Left ventricle myocardium superior (tissue), 1 donor: ENCODE results near the gene TNRC6C. TPM values are rescaled to one million over a fixed set of nuclear protein-coding genes. Genes with fewer than 3 reads are reported as not detected.

Experiments
- ATAC-seq: fragments of 200-7000 bp; cut with Tn5 transposase; one replicate; pipeline ENCODE4 v1.9.1; 2020; ENCODE audit warnings: mild to moderate bottlenecking, moderate library complexity
- DNase-seq: peaks from one replicate; pipeline ENCODE4 v3.0.0-alpha.2; 2020
- intact Hi-C: fragments of 100-400 bp; cut with micrococcal nuclease; formaldehyde crosslinking; loops from one replicate; pipeline ENCODE4 v1.11.0; 2022
- long read RNA-seq: library from polyadenylated mRNA; unstranded; transcript quantifications from one replicate; pipeline ENCODE4 v2.0.0, GENCODE V29; 2021
- total RNA-seq: library from RNA; stranded (reverse); fragmentation: NEBNext Ultra II Directional; extraction: Animal tissue kit (Norgen Biotek cat#: 25700); gene quantifications from one replicate; pipeline ENCODE4 v1.2.1, GENCODE V29; 2021
- donor health status: DM: no; HTN: yes; CAD: no; lungs with severe emphysema.

Gene TNRC6C
- 21.2 TPM for total RNA-seq
- long read RNA-seq, partial matches to known transcripts = 14 of 19 reads
- long read RNA-seq, other reads (novel, unspliced or antisense) = 3 of 19 reads

GRCh38 chr17:77957857-77958715 lies at the start of gene TNRC6C:
Gene TNRC6C, plus strand, starts transcription at chr17:77958703. Its CDS starts 45,504 bp downstream, at chr17:78004207.
- intact Hi-C loops = no loop called here

DNA sequence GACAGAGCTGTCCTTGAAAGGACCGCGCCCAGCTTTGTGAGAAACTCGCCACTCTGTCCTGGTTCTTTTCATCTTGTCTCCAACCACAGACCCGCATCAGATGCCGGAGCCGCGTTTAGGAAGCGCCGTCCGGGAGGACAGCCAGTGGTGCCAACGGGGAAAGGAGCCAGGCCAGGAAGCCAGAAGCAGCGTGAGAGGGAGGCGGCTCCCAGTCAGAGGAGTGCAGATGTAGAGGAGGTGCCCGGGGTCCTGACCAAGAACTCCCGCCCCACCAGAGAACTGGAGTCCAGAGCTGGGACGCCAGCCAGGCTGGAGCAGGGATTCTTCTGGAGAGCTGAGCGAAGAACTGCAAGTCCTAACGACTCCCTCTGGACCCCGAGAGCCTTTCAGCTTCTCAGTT lies 49.3 kb upstream of the TNRC6C start:
- ATAC-seq = peak; percentile 73
- intact Hi-C loops = no loop called here
- DNase-seq = peak; percentile 67

More at GRCh38 chr17:77957857-77958715, at the start of gene TNRC6C:
- peak; percentile 100 for DNase-seq
- peak; percentile 97 for ATAC-seq

DNA sequence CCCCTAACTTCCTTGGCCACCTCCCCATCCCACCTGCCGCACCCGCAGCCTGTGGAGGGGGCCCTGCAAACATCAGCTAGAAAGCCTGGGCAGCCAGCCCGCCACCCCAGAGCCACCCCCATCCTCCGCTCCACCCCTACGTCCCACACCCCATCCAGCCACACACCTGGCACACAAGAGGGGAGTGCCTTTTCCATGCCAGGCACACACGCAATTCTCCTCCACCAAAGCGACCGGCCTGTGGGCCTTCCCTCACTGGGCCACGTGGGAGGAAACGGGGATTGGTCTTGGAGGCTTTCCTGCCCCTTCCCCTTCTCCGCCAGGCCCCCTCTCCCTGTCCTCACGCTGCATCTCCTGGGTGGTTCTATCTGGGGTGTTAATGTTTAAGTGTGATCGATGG lies 48.7 kb upstream of the TNRC6C start:
- ATAC-seq (no peak), DNase-seq (no peak)
- intact Hi-C loops = no loop called here

DNA sequence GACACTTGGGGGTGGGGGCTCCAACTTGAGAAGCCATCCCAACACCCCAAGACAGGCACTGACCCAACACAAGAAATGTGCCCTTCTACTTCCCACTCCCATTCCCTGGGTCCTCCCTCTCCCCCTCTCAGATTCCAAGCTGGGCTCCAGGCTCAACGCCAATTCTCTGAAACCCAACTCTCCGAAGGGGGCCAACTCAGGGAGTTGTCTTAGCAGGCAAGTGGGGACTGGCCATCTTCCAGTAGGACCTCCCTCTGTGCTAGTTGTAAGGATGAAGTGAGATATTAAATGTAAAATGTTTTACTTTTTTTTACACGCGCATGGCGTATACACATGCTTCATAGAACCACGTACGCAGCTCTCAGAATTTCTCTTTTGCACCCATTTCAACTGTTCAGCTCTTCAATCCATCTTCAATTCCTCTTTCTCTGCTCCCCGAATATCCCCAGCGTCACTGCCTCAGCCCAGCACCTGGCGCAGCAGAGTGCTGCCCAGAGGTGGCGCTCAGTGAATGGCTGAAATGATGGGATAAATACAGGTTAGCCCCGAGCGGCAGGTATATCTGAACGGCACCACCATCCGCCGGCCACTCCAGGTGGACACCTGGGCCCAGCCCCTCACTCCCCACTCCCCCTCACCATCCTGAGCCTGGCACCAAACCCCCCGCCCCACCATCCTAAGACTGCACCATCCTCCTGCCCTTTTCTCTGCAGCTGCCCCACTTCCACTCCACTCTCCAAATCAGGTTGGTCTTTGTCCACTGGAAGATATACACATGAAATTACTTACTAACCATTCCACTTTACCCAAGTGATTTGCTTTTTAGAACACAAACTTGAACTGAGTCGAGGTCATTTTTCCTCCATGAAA lies 43.9 kb upstream of the TNRC6C start:
- intact Hi-C loops = no loop called here
- DNase-seq (no peak), ATAC-seq (peak; percentile 57)

DNA sequence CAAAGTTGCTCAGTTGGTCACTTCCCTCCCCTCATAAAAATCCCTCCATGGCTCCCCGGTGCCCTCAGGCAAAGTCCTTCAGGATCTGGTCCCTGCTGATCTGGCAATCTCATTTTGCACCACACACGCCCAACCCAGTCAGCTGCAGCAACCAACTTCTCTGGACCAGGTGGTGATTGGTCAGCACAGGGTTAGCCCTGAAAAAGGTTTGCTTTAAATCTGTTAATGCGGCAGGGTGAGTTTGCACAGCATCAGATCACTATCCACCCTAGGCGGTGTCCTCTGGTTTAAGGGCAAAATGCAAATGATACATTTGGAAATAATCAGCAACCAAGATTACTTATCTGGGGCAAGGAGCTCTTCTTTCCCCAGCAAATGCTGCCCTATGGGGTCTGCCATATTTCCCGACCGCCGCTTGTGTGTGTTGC lies 42.9 kb upstream of the TNRC6C start:
- DNase-seq (no peak), ATAC-seq (no peak)
- intact Hi-C loops = no loop called here

- intact Hi-C loops = no loop called here
- ATAC-seq = no peak
- no peak for DNase-seq
These were observed 42.2 kb upstream of the TNRC6C start for GRCh38 chr17:77916264-77916663.

GRCh38 chr17:77916703-77917481 lies 41.6 kb upstream of the TNRC6C start:
- peak; percentile 24 for ATAC-seq
- intact Hi-C loops = no loop called here
- no peak for DNase-seq

- intact Hi-C loops = no loop called here
- ATAC-seq = no peak
- DNase-seq = no peak
These were observed 39.2 kb upstream of the TNRC6C start for GRCh38 chr17:77919276-77919675.

DNA sequence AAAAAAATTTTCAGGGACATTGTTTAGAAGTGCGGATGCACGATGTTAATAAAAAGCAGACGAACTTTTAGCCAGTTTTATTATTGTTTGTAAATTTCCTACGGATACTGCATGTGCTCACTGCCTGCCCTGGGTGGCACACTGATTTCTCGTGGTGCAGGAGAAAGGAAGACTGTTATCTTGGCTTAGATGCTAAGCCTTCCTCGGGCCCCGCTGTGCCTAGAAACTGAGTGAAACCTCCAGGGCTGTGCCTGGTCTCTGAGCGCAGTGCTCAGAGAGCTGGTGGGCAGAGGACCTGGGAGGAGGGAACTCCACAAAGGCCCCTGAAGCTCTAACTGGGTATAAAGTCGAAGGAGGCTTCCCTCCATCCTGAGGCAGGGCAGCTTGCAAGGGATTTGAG lies 35.4 kb upstream of the TNRC6C start:
- ATAC-seq (no peak), DNase-seq (no peak)
- intact Hi-C loops = no loop called here

- ATAC-seq (no peak), DNase-seq (no peak)
- intact Hi-C loops = no loop called here
These were observed 34.6 kb upstream of the TNRC6C start for GRCh38 chr17:77923776-77924513.

- ATAC-seq = peak; percentile 90
- DNase-seq = peak; percentile 78
These were observed 33.7 kb upstream of the TNRC6C start for GRCh38 chr17:77924757-77925336.

DNA sequence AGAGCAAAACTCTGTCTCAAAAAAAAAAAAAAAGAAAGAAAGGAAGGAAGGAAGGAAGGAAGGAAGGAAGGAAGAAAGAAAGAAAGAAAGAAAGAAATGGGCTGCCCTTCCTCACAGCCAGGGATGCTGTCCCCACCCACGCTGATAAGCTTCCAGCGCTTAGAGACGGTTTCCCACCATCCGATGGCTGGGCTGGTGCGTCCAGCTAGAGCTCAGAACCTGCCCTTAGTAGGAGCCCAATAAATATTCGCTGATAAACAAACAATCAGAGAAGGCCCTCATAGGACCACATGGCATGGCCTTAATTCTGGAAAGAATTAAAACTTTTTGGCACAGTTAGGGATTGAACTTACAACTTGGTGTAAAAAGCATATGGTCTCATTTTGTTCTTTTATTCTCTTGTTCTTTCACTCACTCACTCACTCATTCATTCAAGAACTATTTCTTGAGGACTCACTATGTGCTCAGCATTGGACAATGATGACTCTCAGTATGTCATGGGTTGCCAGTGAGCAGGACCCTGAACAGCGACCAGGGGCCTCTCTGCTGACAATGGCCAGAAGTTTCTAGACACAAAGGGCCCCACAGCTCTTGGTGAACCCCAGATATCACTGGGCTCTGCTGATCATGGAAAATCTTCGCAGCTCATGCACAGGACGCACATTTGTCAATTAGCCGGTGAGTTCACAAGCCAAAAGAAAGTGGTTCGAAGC lies 32.5 kb upstream of the TNRC6C start:
- intact Hi-C loops = no loop called here
- ATAC-seq (no peak), DNase-seq (no peak)

More at GRCh38 chr17:77924757-77925336, 33.7 kb upstream of the TNRC6C start:
- intact Hi-C loops = no loop called here

DNA sequence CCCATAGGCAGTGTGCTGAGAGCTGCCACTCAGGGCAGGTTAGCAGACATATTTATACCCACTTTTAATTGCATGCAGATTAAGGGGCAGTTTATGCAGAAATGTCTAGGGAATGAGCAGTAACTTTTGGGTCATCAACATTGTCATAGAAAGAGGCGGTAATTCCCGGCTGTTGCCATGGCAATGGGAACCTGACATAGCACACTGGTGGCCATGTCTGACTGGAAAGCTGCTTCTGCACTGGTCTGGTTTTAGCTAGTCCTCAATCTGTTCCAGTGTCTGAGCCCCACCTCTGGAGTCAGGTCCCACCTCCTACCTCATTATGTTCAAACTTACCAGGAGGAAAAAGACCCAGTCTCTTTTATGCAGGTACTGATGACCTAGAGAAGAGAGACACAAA lies 31.5 kb upstream of the TNRC6C start:
- ATAC-seq (no peak), DNase-seq (no peak)
- intact Hi-C loops = no loop called here

DNA sequence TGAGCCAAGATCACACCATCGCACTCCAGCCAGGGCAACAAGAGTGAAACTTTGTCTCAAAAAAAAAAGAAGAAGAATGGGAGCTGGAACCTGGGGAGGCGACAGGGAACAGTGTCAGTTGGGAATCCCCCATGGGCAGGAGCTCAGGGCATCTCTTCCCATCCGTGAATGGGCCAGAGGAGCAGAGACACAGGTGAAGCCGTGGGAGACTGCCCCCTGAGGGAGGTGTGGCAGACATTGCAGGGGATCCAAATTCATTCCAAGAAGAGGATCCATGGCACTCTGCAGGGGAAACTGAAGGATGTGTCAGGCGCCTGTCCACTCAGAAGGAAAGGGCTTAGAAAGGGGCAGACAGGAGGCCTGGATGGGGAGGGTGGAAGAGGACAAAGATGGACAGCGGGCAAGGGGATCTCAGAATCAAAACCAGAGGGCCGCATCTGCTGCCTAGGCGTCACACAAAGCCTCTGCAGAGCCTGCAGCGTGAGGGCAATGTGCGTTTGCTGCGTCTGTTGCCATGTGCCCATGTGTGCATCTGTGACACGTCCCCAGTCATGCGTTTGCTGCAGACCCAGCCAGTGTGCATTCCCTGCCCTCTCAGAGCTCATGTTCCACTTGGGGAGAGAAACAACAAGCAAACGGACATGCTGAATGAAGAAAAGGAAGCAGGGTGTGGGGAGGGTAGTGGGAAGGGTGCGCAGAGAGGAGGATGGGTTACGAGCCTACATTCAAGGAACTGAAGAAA lies 30.6 kb upstream of the TNRC6C start:
- ATAC-seq (no peak), DNase-seq (no peak)
- intact Hi-C loops = no loop called here

DNA sequence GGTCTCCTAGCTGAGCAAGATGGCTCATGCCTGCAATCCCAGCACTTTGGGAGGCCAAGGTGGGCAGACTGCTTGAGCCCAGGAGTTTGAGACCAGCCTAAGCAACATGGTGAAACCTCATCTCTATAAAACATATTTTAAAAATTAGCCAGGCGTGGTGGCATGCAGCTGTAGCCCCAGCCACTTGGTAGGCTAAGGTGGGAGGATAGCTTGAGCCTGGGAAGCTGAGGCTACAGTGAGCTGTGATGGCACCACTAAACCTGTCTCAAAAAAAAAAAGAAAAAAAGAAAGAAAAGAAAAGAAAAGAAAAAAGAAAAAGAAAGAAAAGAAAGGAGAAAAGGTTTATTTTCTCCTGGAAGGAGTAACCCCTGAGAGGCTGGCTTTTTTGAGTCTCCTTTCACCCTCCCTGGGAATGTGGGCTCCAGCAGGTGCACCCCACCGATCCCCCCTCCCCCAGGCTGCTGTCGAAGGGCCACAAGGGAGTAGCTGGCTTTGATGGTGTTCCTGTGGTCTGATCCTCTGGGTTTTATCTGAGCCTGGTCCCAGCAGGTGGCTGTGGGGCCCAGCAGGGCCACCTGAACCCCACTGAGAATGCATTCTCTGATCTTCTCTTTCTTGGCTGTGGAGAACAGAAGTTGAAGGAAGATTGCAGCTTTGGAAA lies 29.9 kb upstream of the TNRC6C start:
- intact Hi-C loops = no loop called here
- ATAC-seq (no peak), DNase-seq (no peak)

GRCh38 chr17:77929180-77929564 lies 29.3 kb upstream of the TNRC6C start:
- no peak for ATAC-seq
- intact Hi-C loops = no loop called here
- DNase-seq = no peak
